Activated CD8-positive, alpha-beta memory T cell treated with anti-CD3 and anti-CD28 coated beads, Interleukin-2, amount 50 U/mL, for 24 hours (primary cell): ENCODE data around the gene FOXP1.

Experiments
- DNase-seq: peaks from one replicate; pipeline ENCODE4 v3.0.0-alpha.2; 2020; ENCODE audit errors: extremely low read depth

The FOXP1 gene

GRCh38 chr3:70905491-70905890, 678.0 kb downstream of the FOXP1 start:
- no peak for DNase-seq
